Measurements from ENCODE around the gene GNG3.
A peak's percentile ranks its signal among the peaks of the same experiment; 100 is the strongest.
"Not testable (repeated sequence)": the region's sequence is repeated elsewhere in the genome, so short reads cannot be mapped to it uniquely, and the experiment has no call there.

The GNG3 gene

GRCh38 chr11:62707277-62707861 lies at the start of gene GNG3, which contains the start of gene BSCL2:
TSS of gene GNG3 (plus strand) at chr11:62707676. CDS start at chr11:62708296, 620 bp downstream.
TSS of gene BSCL2 (minus strand) at chr11:62707424. CDS start at chr11:62707195, 229 bp downstream.
- DNase-seq, result no peak

- peak; percentile 64 for DNase-seq
Measured at GRCh38 chr11:62664405-62665074, 42.9 kb upstream of the GNG3 start.

GRCh38 chr11:62665075-62665598 lies 42.3 kb upstream of the GNG3 start, which contains the start of the genes C11orf98 and CSKMT:
TSS of gene C11orf98 (minus strand) at chr11:62665210. CDS start at chr11:62665169, 41 bp downstream.
TSS of gene CSKMT (plus strand) at chr11:62665312. CDS start at chr11:62665880, 568 bp downstream.
- peak; percentile 95 for DNase-seq

GRCh38 chr11:62665599-62666258 lies 41.7 kb upstream of the GNG3 start:
- DNase-seq, result peak; percentile 68

GRCh38 chr11:62666259-62666926 lies 41.1 kb upstream of the GNG3 start:
- no peak for DNase-seq

- DNase-seq, result no peak
Measured at GRCh38 chr11:62667460-62667859, 40.0 kb upstream of the GNG3 start.

- DNase-seq, result no peak
Measured at GRCh38 chr11:62669420-62670161, 37.9 kb upstream of the GNG3 start.

- DNase-seq, result no peak
Measured at GRCh38 chr11:62671236-62671607, 36.3 kb upstream of the GNG3 start.

GRCh38 chr11:62671608-62672389 lies 35.7 kb upstream of the GNG3 start, which contains the start of the genes LBHD1 and UQCC3:
TSS of gene LBHD1 (minus strand) at chr11:62672267. CDS start at chr11:62670031, 2,236 bp downstream.
TSS of gene UQCC3 (plus strand) at chr11:62671673. CDS start at chr11:62671746, 73 bp downstream.
- DNase-seq, result peak; percentile 72

GRCh38 chr11:62673196-62673525 lies 34.3 kb upstream of the GNG3 start:
- DNase-seq, result no peak

- not testable (repeated sequence) for DNase-seq
Measured at GRCh38 chr11:62675415-62675814, 32.1 kb upstream of the GNG3 start.

GRCh38 chr11:62676698-62677097 lies 30.8 kb upstream of the GNG3 start:
- no peak for DNase-seq

GRCh38 chr11:62677156-62677555 lies 30.3 kb upstream of the GNG3 start:
- no peak for DNase-seq

- no peak for DNase-seq
Measured at GRCh38 chr11:62677714-62678113, 29.8 kb upstream of the GNG3 start.

- no peak for DNase-seq
Measured at GRCh38 chr11:62678433-62678769, 29.1 kb upstream of the GNG3 start.

- peak; percentile 87 for DNase-seq
Measured at GRCh38 chr11:62678770-62679696, 28.4 kb upstream of the GNG3 start, which contains the start of gene UBXN1. TSS of gene UBXN1 (minus strand) at chr11:62679073. CDS start at chr11:62678923, 150 bp downstream.

- DNase-seq, result peak; percentile 37
Measured at GRCh38 chr11:62680825-62681240, 26.6 kb upstream of the GNG3 start.

- no peak for DNase-seq
Measured at GRCh38 chr11:62682518-62682917, 25.0 kb upstream of the GNG3 start.

- no peak for DNase-seq
Measured at GRCh38 chr11:62687508-62688396, 19.7 kb upstream of the GNG3 start.

All from activated naive CD4-positive, alpha-beta T cell treated with anti-CD3 and anti-CD28 coated beads, Interleukin-2, amount 50 U/mL, for 16 hours (primary cell).